SK-N-SH treated with all-trans-retinoic acid at 6 μM for 48 hours (cell line): Measurements from ENCODE around the gene ENPP3.

Experiments used
- ATAC-seq: fragments of 200-7000 bp; cut with Tn5 transposase; 3 replicates; pipeline ENCODE4 v1.9.1; 2020; ENCODE audit warnings: mild to moderate bottlenecking, moderate library complexity
- ARNTL ChIP-seq: fragments of 450-650 bp; formaldehyde crosslinking; IDR thresholded peaks from 2 replicates; pipeline ENCODE4 v1.5.0; 2020; ENCODE audit warnings: low read depth, mild to moderate bottlenecking, moderate library complexity, borderline replicate concordance
- BACH2 ChIP-seq: fragments of 250-450 bp; sonication (Bioruptor Pico); IDR thresholded peaks from 2 replicates; pipeline ENCODE4 v1.9.0; 2021; ENCODE audit warnings: mild to moderate bottlenecking, borderline replicate concordance
- CREB5 ChIP-seq: fragments of 250-450 bp; sonication (Bioruptor Pico); IDR thresholded peaks from 2 replicates; pipeline ENCODE4 v1.5.1; 2020; ENCODE audit warnings: low read depth, mild to moderate bottlenecking, moderate library complexity
- CSDC2 ChIP-seq: fragments of 250-450 bp; sonication (Bioruptor Pico); IDR thresholded peaks from 2 replicates; pipeline ENCODE4 v1.5.0; 2020; ENCODE audit warnings: mild to moderate bottlenecking, moderate library complexity
- CSRNP3 ChIP-seq: fragments of 250-450 bp; sonication (Bioruptor Pico); IDR thresholded peaks from 2 replicates; pipeline ENCODE4 v1.5.1; 2021; ENCODE audit warnings: mild to moderate bottlenecking, moderate library complexity
- ESRRG ChIP-seq: fragments of 250-450 bp; sonication (Bioruptor Pico); IDR thresholded peaks from 2 replicates; pipeline ENCODE4 v1.6.1; 2021; ENCODE audit warnings: mild to moderate bottlenecking
- GLIS3 ChIP-seq: fragments of 250-450 bp; sonication (Bioruptor Pico); IDR thresholded peaks from 2 replicates; pipeline ENCODE4 v1.5.0; 2020; ENCODE audit warnings: mild to moderate bottlenecking, moderate library complexity
- ISL1 ChIP-seq: fragments of 250-450 bp; sonication (Bioruptor Pico); IDR thresholded peaks from 2 replicates; pipeline ENCODE4 v2.1.2; 2022; ENCODE audit warnings: mild to moderate bottlenecking, moderate library complexity
- OSR1 ChIP-seq: fragments of 250-450 bp; sonication (Bioruptor Pico); IDR thresholded peaks from 2 replicates; pipeline ENCODE4 v1.8.0; 2022; ENCODE audit warnings: moderate library complexity, mild to moderate bottlenecking, inconsistent platforms
- PPARA ChIP-seq: fragments of 250-450 bp; sonication (Bioruptor Pico); IDR thresholded peaks from 2 replicates; pipeline ENCODE4 v1.5.0; 2020; ENCODE audit warnings: mild to moderate bottlenecking, borderline replicate concordance
- RARB ChIP-seq: fragments of 250-450 bp; sonication (Bioruptor Pico); IDR thresholded peaks from 2 replicates; pipeline ENCODE4 v1.8.0; 2021; ENCODE audit warnings: mild to moderate bottlenecking, moderate library complexity
- SNAI2 ChIP-seq: fragments of 250-450 bp; sonication (Bioruptor Pico); IDR thresholded peaks from 2 replicates; pipeline ENCODE4 v1.5.0; 2020; ENCODE audit warnings: mild to moderate bottlenecking, moderate library complexity
- TCF4 ChIP-seq: fragments of 250-450 bp; sonication (Bioruptor Pico); IDR thresholded peaks from 2 replicates; pipeline ENCODE4 v1.8.0; 2021; ENCODE audit warnings: mild to moderate bottlenecking, moderate library complexity, borderline replicate concordance
- TOX ChIP-seq: fragments of 250-450 bp; sonication (Bioruptor Pico); IDR thresholded peaks from 2 replicates; pipeline ENCODE4 v1.8.0; 2021; ENCODE audit warnings: mild to moderate bottlenecking, moderate library complexity, borderline replicate concordance
- ZC3H10 ChIP-seq: fragments of 250-450 bp; sonication (Bioruptor Pico); IDR thresholded peaks from 2 replicates; pipeline ENCODE4 v1.5.1; 2021; ENCODE audit warnings: mild to moderate bottlenecking, moderate library complexity
- ZFP3 ChIP-seq: fragments of 250-450 bp; sonication (Bioruptor Pico); IDR thresholded peaks from 2 replicates; pipeline ENCODE4 v1.5.0; 2020; ENCODE audit warnings: mild to moderate bottlenecking, moderate library complexity
- ZFP30 ChIP-seq: fragments of 450-650 bp; formaldehyde crosslinking; IDR thresholded peaks from 2 replicates; pipeline ENCODE4 v1.5.0; 2022; ENCODE audit warnings: mild to moderate bottlenecking, moderate library complexity
- ZNF565 ChIP-seq: fragments of 450-650 bp; formaldehyde crosslinking; conservative IDR thresholded peaks from 2 replicates; pipeline ENCODE4 v1.5.0; 2020; ENCODE audit warnings: low read depth, mild to moderate bottlenecking, moderate library complexity
- ZNF70 ChIP-seq: fragments of 450-650 bp; formaldehyde crosslinking; IDR thresholded peaks from 2 replicates; pipeline ENCODE4 v1.5.0; 2020; ENCODE audit warnings: mild to moderate bottlenecking, moderate library complexity
- ZNF8 ChIP-seq: fragments of 450-650 bp; formaldehyde crosslinking; IDR thresholded peaks from 2 replicates; pipeline ENCODE4 v1.5.0; 2020; ENCODE audit warnings: mild to moderate bottlenecking, moderate library complexity
- TF ChIP-seq, protein P1 (sequence below): fragments of 250-450 bp; sonication (Bioruptor Pico); IDR thresholded peaks from 2 replicates; pipeline ENCODE4 v1.8.0; 2021; ENCODE audit warnings: low read depth, mild to moderate bottlenecking, moderate library complexity, borderline replicate concordance
- TF ChIP-seq, protein P2 (sequence below): fragments of 250-450 bp; sonication (Bioruptor Pico); IDR thresholded peaks from 2 replicates; pipeline ENCODE4 v1.5.0; 2020; ENCODE audit warnings: mild to moderate bottlenecking, moderate library complexity
- TF ChIP-seq, protein P3 (sequence below): fragments of 250-450 bp; sonication (Bioruptor Pico); IDR thresholded peaks from 2 replicates; pipeline ENCODE4 v1.8.0; 2020; ENCODE audit warnings: mild to moderate bottlenecking, moderate library complexity, borderline replicate concordance

ENPP3 gene

DNA sequence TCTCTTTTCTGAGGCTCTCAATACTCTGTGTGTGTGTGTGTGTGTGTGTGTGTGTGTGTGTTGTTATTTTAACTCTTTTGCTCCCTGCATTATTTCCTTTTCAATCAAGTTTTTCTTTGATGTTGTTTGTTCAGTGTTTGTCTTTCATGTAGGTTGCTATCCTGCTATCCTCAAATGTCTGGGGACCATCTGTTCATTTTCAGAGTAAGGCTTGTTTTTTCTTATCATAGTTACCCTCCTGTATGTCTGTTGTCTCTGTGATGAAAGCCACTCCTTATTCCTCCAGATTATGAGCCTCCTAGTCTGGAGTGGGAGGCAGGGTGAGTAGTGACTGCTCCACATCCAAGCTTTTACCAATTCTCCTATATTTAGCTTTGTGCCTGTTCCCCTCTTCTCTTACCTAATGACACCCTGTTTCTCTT lies 9.2 kb downstream of the ENPP3 start:
- no peak for TF ChIP-seq ZNF565 (CRISPR knock-in tag)
- TF ChIP-seq, protein P1, sequence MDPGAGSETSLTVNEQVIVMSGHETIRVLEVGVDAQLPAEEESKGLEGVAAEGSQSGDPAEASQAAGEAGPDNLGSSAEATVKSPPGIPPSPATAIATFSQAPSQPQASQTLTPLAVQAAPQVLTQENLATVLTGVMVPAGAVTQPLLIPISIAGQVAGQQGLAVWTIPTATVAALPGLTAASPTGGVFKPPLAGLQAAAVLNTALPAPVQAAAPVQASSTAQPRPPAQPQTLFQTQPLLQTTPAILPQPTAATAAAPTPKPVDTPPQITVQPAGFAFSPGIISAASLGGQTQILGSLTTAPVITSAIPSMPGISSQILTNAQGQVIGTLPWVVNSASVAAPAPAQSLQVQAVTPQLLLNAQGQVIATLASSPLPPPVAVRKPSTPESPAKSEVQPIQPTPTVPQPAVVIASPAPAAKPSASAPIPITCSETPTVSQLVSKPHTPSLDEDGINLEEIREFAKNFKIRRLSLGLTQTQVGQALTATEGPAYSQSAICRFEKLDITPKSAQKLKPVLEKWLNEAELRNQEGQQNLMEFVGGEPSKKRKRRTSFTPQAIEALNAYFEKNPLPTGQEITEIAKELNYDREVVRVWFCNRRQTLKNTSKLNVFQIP: no peak
- no peak for TF ChIP-seq CSRNP3 (CRISPR knock-in tag)
- TF ChIP-seq ESRRG (CRISPR knock-in tag): no peak
- no peak for TF ChIP-seq TCF4 (CRISPR knock-in tag)
- TF ChIP-seq ZNF70: no peak
- TF ChIP-seq ISL1: no peak
- no peak for TF ChIP-seq TOX
- TF ChIP-seq, all 23 proteins: peak for 0
- no peak for ATAC-seq

DNA sequence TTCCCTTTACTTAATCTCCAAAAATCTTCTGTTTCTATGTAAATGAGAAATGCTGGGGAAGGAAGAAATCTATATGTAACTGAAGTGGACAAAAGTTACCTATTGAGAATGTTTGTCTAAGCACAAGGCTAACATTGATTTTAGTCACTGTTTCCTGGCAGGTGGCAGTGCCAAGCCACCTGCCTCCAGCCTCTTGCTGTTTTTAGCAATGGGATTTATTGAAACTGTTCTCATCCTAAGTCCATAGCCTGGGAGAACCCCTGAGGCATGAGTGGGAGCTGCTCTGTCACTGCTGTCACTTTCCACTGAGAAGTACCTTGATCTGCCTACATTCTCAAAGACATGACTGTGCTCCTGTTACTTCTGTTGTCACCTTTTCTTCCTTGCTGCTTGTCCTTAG lies 14.7 kb downstream of the ENPP3 start:
- ATAC-seq: no peak
- TF ChIP-seq ZFP30 (no peak), GLIS3 (CRISPR knock-in tag) (no peak), BACH2 (no peak), ISL1 (no peak), RARB (CRISPR knock-in tag) (no peak), ESRRG (CRISPR knock-in tag) (no peak), CREB5 (no peak), CSDC2 (CRISPR knock-in tag) (no peak), ZNF70 (no peak), OSR1 (CRISPR knock-in tag) (no peak), ZC3H10 (no peak), ZNF8 (no peak), ZNF565 (CRISPR knock-in tag) (no peak), TOX (no peak), ZFP3 (no peak), ARNTL (CRISPR knock-in tag) (no peak), TCF4 (CRISPR knock-in tag) (no peak), SNAI2 (CRISPR knock-in tag) (no peak)
- TF ChIP-seq, protein P2, sequence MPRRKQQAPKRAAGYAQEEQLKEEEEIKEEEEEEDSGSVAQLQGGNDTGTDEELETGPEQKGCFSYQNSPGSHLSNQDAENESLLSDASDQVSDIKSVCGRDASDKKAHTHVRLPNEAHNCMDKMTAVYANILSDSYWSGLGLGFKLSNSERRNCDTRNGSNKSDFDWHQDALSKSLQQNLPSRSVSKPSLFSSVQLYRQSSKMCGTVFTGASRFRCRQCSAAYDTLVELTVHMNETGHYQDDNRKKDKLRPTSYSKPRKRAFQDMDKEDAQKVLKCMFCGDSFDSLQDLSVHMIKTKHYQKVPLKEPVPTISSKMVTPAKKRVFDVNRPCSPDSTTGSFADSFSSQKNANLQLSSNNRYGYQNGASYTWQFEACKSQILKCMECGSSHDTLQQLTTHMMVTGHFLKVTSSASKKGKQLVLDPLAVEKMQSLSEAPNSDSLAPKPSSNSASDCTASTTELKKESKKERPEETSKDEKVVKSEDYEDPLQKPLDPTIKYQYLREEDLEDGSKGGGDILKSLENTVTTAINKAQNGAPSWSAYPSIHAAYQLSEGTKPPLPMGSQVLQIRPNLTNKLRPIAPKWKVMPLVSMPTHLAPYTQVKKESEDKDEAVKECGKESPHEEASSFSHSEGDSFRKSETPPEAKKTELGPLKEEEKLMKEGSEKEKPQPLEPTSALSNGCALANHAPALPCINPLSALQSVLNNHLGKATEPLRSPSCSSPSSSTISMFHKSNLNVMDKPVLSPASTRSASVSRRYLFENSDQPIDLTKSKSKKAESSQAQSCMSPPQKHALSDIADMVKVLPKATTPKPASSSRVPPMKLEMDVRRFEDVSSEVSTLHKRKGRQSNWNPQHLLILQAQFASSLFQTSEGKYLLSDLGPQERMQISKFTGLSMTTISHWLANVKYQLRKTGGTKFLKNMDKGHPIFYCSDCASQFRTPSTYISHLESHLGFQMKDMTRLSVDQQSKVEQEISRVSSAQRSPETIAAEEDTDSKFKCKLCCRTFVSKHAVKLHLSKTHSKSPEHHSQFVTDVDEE: no peak

DNA sequence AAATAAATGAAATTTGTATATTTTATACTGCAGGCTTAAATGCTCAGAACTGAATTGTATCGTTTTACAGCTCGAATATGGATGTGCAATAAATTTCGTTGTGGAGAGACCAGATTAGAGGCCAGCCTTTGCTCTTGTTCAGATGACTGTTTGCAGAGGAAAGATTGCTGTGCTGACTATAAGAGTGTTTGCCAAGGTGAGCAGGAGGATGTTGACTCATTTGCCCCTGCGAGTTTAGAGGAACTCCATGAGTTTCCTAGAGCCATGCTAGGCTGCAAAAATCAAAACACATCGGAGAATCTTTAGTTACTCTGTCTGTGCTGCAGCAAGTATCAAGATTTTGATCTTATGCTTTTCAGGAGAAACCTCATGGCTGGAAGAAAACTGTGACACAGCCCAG lies 15.4 kb downstream of the ENPP3 start:
- TF ChIP-seq, protein P2: no peak
- TF ChIP-seq ZFP3: no peak
- no peak for TF ChIP-seq ISL1
- no peak for TF ChIP-seq SNAI2 (CRISPR knock-in tag)
- TF ChIP-seq GLIS3 (CRISPR knock-in tag): no peak
- no peak for TF ChIP-seq ZNF70
- no peak for TF ChIP-seq ESRRG (CRISPR knock-in tag)
- no peak for TF ChIP-seq ARNTL (CRISPR knock-in tag)
- no peak for TF ChIP-seq TCF4 (CRISPR knock-in tag)
- TF ChIP-seq, protein P3, sequence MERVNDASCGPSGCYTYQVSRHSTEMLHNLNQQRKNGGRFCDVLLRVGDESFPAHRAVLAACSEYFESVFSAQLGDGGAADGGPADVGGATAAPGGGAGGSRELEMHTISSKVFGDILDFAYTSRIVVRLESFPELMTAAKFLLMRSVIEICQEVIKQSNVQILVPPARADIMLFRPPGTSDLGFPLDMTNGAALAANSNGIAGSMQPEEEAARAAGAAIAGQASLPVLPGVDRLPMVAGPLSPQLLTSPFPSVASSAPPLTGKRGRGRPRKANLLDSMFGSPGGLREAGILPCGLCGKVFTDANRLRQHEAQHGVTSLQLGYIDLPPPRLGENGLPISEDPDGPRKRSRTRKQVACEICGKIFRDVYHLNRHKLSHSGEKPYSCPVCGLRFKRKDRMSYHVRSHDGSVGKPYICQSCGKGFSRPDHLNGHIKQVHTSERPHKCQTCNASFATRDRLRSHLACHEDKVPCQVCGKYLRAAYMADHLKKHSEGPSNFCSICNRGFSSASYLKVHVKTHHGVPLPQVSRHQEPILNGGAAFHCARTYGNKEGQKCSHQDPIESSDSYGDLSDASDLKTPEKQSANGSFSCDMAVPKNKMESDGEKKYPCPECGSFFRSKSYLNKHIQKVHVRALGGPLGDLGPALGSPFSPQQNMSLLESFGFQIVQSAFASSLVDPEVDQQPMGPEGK (CRISPR knock-in tag): no peak
- TF ChIP-seq CREB5: no peak
- TF ChIP-seq CSDC2 (CRISPR knock-in tag): no peak
- no peak for TF ChIP-seq CSRNP3 (CRISPR knock-in tag)
- no peak for TF ChIP-seq TOX
- no peak for TF ChIP-seq ZNF565 (CRISPR knock-in tag)
- no peak for TF ChIP-seq ZC3H10
- TF ChIP-seq PPARA (CRISPR knock-in tag): no peak
- no peak for TF ChIP-seq RARB (CRISPR knock-in tag)
- no peak for ATAC-seq
